SK-N-SH (cell line): ENCODE data around the gene CDH4. TPM values are rescaled to one million over a fixed set of nuclear protein-coding genes. Genes with fewer than 3 reads are reported as not detected.

ENCODE experiments used
- CTCF ChIA-PET: fragments of 300-600, 350-600 bp; formaldehyde crosslinking; extraction: SDS; loops from one replicate; lab custom pipeline; 2021; lab: Yijun Ruan, JAX
- POLR2A ChIA-PET: fragments of 350-600 bp; sonication (Branson Sonifier 250); formaldehyde crosslinking; extraction: SDS; loops from one replicate; lab custom pipeline; 2020; ENCODE audit warnings: antibody characterized with exemption, inconsistent platforms; lab: Yijun Ruan, JAX
- DNase-seq: peaks from one replicate; pipeline ENCODE4 v3.0.0; 2012
- H2AFZ ChIP-seq: fragments of 200-600 bp; sonication (generic); 2 replicates; pipeline ENCODE4 v1.8.1; 2016; ENCODE audit warnings: antibody characterized with exemption, mild to moderate bottlenecking, low read depth
- H3F3A ChIP-seq: fragments of 200-600 bp; sonication (generic); replicated peaks from 2 replicates; pipeline ENCODE3; 2016; ENCODE audit warnings: antibody characterized with exemption, mild to moderate bottlenecking; ENCODE audit not compliant: insufficient read depth
- H3K27ac ChIP-seq, 2 experiments: fragments of 200-500 bp in 1 of 2; fragments of 200-600 bp in 1 of 2; sonication (Bioruptor generic) in 1 of 2; sonication (generic), shearing (Covaris generic) in 1 of 2; 2 replicates each; pipeline versions ENCODE4 v1.5.1 to v1.6.1; 2014 to 2016; ENCODE audit warnings: low read depth in 2 of 2, inconsistent platforms in 1 of 2, low read length in 1 of 2, mild to moderate bottlenecking in 1 of 2, mixed read lengths in 1 of 2
- H3K27me3 ChIP-seq: fragments of 200-600 bp; sonication (generic), shearing (Covaris generic); 2 replicates; pipeline ENCODE4 v1.6.1; 2016; ENCODE audit warnings: mixed run types; ENCODE audit not compliant: insufficient read depth
- H3K36me3 ChIP-seq, 2 experiments: fragments of 200-500 bp in 1 of 2; fragments of 200-600 bp in 1 of 2; sonication (Bioruptor generic) in 1 of 2; sonication (generic) in 1 of 2; replicated peaks in 1 of 2; 2 replicates each; pipeline versions ENCODE3 to v1.5.1; 2014 to 2016; ENCODE audit warnings: low read length in 1 of 2, mild to moderate bottlenecking in 1 of 2; ENCODE audit not compliant: insufficient read depth in 2 of 2, control insufficient read depth in 1 of 2
- H3K4me1 ChIP-seq, 2 experiments: fragments of 200-500 bp in 1 of 2; fragments of 200-600 bp in 1 of 2; sonication (Bioruptor generic) in 1 of 2; sonication (generic), shearing (Covaris generic) in 1 of 2; 2 replicates each; pipeline versions ENCODE4 v1.5.1 to v1.6.1; 2014 to 2016; ENCODE audit warnings: low read depth in 1 of 2, low read length in 1 of 2, mixed run types in 1 of 2; ENCODE audit not compliant: insufficient read depth in 2 of 2, control insufficient read depth in 1 of 2
- H3K4me2 ChIP-seq: fragments of 200-600 bp; sonication (generic), shearing (Covaris generic); 2 replicates; pipeline ENCODE4 v1.6.1; 2017; ENCODE audit warnings: mixed run types
- H3K4me3 ChIP-seq, 2 experiments: fragments of 200-500 bp in 1 of 2; fragments of 200-600 bp in 1 of 2; sonication (Bioruptor generic) in 1 of 2; sonication (generic), shearing (Covaris generic) in 1 of 2; 2 replicates each; pipeline versions ENCODE4 v1.5.1 to v1.8.1; 2014 to 2016; ENCODE audit warnings: low read depth in 2 of 2, inconsistent platforms in 1 of 2, low read length in 1 of 2, mild to moderate bottlenecking in 1 of 2, mixed read lengths in 1 of 2, moderate library complexity in 1 of 2
- H3K79me2 ChIP-seq: fragments of 200-600 bp; sonication (generic); 2 replicates; pipeline ENCODE4 v1.8.1; 2017; ENCODE audit warnings: mild to moderate bottlenecking; ENCODE audit not compliant: insufficient read depth
- H3K9ac ChIP-seq: fragments of 200-600 bp; sonication (generic); 2 replicates; pipeline ENCODE4 v1.6.1; 2017; ENCODE audit warnings: mixed run types
- H3K9me2 ChIP-seq: fragments of 200-600 bp; sonication (generic); 2 replicates; pipeline ENCODE4 v1.6.1; 2017; ENCODE audit warnings: mixed run types
- H3K9me3 ChIP-seq: fragments of 200-600 bp; sonication (generic); 2 replicates; pipeline ENCODE4 v1.6.1; 2017; ENCODE audit warnings: mixed run types, mild to moderate bottlenecking, moderate library complexity
- H4K20me1 ChIP-seq: fragments of 200-600 bp; sonication (generic); 2 replicates; pipeline ENCODE4 v1.6.1; 2017; ENCODE audit warnings: mild to moderate bottlenecking, mixed run types; ENCODE audit not compliant: insufficient read depth
- CHD2 ChIP-seq: fragments of 150-350 bp; IDR thresholded peaks from 2 replicates; pipeline ENCODE4 v1.6.1; 2018; ENCODE audit warnings: low read length; ENCODE audit not compliant: partially characterized antibody
- ELF1 ChIP-seq: IDR thresholded peaks from 2 replicates; pipeline ENCODE4 v1.4.0; 2012
- EP300 ChIP-seq, 2 experiments: IDR thresholded peaks; 2 replicates each; pipeline versions ENCODE4 v1.4.0 to v1.6.1; 2012; ENCODE audit warnings: borderline replicate concordance in 1 of 2, low read depth in 1 of 2, low read length in 1 of 2
- EZH2phosphoT487 ChIP-seq: fragments of 200-600 bp; sonication (generic); IDR thresholded peaks from 2 replicates; pipeline ENCODE4 v1.6.1; 2017; ENCODE audit warnings: low read depth, mixed run types, mild to moderate bottlenecking, antibody characterized with exemption, moderate library complexity, borderline replicate concordance
- GABPA ChIP-seq: IDR thresholded peaks from 2 replicates; pipeline ENCODE4 v1.4.0; 2012; ENCODE audit warnings: low read depth, mild to moderate bottlenecking
- JUND ChIP-seq: IDR thresholded peaks from 2 replicates; pipeline ENCODE4 v1.4.0; 2012
- MAX ChIP-seq: IDR thresholded peaks from 2 replicates; pipeline ENCODE4 v1.4.0; 2012; ENCODE audit warnings: low read depth
- MXI1 ChIP-seq: IDR thresholded peaks from 2 replicates; pipeline ENCODE4 v1.6.1; 2012; ENCODE audit warnings: mild to moderate bottlenecking, low read depth, low read length, improper control_type of control experiment
- NRF1 ChIP-seq: IDR thresholded peaks from 2 replicates; pipeline ENCODE4 v1.6.1; 2012; ENCODE audit warnings: low read depth, mild to moderate bottlenecking, low read length
- POLR2AphosphoS5 ChIP-seq: IDR thresholded peaks from 2 replicates; pipeline ENCODE4 v1.6.1; 2012; ENCODE audit warnings: low read depth, low read length
- RAD21 ChIP-seq: IDR thresholded peaks from 2 replicates; pipeline ENCODE4 v1.6.1; 2012; ENCODE audit warnings: mild to moderate bottlenecking, low read length
- RCOR1 ChIP-seq: fragments of 150-350 bp; IDR thresholded peaks from 2 replicates; pipeline ENCODE4 v1.6.1; 2017; ENCODE audit warnings: antibody characterized with exemption, low read length
- RFX5 ChIP-seq: IDR thresholded peaks from 2 replicates; pipeline ENCODE4 v1.6.1; 2012; ENCODE audit warnings: mild to moderate bottlenecking, improper control_type of control experiment, low read length
- SMC3 ChIP-seq: IDR thresholded peaks from 2 replicates; pipeline ENCODE4 v1.6.1; 2012; ENCODE audit warnings: low read depth, low read length, improper control_type of control experiment
- TAF1 ChIP-seq: IDR thresholded peaks from 2 replicates; pipeline ENCODE4 v1.6.1; 2012; ENCODE audit warnings: low read depth, mild to moderate bottlenecking, low read length, moderate library complexity, borderline replicate concordance
- TCF12 ChIP-seq: IDR thresholded peaks from 2 replicates; pipeline ENCODE4 v1.4.0; 2012
- TEAD4 ChIP-seq: IDR thresholded peaks from 2 replicates; pipeline ENCODE4 v1.4.0; 2012; ENCODE audit warnings: mild to moderate bottlenecking, borderline replicate concordance; ENCODE audit not compliant: insufficient read depth
- YY1 ChIP-seq: IDR thresholded peaks from 2 replicates; pipeline ENCODE4 v1.4.0; 2012; ENCODE audit warnings: low read depth, mild to moderate bottlenecking
- WGBS: methylation state at CpG from one replicate; pipeline ENCODE4 v1.1.6; 2017; ENCODE audit warnings: low lambda C conversion rate; 5-methylcytosine and 5-hydroxymethylcytosine counted together
- polyA plus RNA-seq, 3 experiments: library from polyadenylated mRNA; depleted of rRNA; stranded (reverse); fragments of >200 nt; gene quantifications; 2 replicates each; pipeline ENCODE4 v1.2.3, GENCODE V29; 2012
- TF ChIP-seq, protein P1 (sequence below): fragments of 150-350 bp; IDR thresholded peaks from 2 replicates; pipeline ENCODE4 v1.6.1; 2017; ENCODE audit warnings: antibody characterized with exemption, low read length, low read depth, borderline replicate concordance
- TF ChIP-seq, protein P2 (sequence below): fragments of 200-600 bp; sonication (generic); IDR thresholded peaks from 2 replicates; pipeline ENCODE4 v1.6.1; 2017; ENCODE audit warnings: antibody characterized with exemption, mild to moderate bottlenecking, moderate library complexity

Gene CDH4
- polyA plus RNA-seq, 1 of the 3 experiments (the other 2 are of a cell fraction), result not detected

DNA sequence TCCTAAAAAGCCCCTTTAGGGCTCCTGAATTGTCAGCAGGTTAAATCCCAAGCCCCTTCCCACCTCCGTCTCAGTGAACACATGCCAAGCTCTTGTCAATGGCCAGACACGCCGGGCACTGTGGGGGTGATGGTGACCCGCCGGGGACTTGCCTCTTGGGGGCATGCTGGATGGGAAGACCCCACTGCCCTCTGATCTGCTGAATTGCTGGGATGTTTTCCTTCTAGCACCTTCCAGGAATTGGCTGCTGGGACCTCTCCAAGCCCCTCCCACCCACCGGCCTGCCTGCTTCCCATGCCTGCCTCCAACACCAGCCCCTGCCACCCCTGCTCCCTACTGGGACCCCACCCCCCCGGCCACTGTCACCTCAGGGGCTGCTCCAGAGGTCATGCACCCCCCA, 345.9 kb downstream of the CDH4 start:
- Histone ChIP-seq H3K27me3 (no peaks in the 10 kb centered on the region), H3K27ac (no peak overlapping the region), H3K4me2 (no peak overlapping the region), H3F3A (no peaks in the 10 kb centered on the region), H3K4me3 (no peak overlapping the region), H3K79me2 (no peaks in the 10 kb centered on the region), H3K36me3 (no peaks in the 10 kb centered on the region), H3K9me2 (no peaks in the 10 kb centered on the region), H3K9me3 (no peaks in the 10 kb centered on the region), H2AFZ (no peak overlapping the region), H4K20me1 (no peaks in the 10 kb centered on the region), H3K9ac (no peak overlapping the region), H3K4me1 (no peaks in the 10 kb centered on the region)
- ChIA-PET POLR2A (no interaction called here), CTCF (no interaction called here)
- DNase-seq, result no peak
- 64% methylated on average over 7 of the region's 7 CpGs for WGBS
- TF ChIP-seq SMC3, result no peak
- TF ChIP-seq POLR2AphosphoS5, result no peak
- TF ChIP-seq YY1, result no peak
- TF ChIP-seq CHD2, result no peak
- TF ChIP-seq RAD21, result no peak
- TF ChIP-seq EP300 (IDR thresholded peaks at IDR 0.05; ENCODE audit: borderline replicate concordance in 1 of 2, low read depth in 1 of 2, low read length in 1 of 2), result no peak
- TF ChIP-seq ELF1, result no peak
- TF ChIP-seq MAX, result no peak
- TF ChIP-seq EZH2phosphoT487, result no peak
- no peak for TF ChIP-seq TEAD4
- no peak for TF ChIP-seq NRF1
- TF ChIP-seq MXI1, result no peak
- no peak for TF ChIP-seq RCOR1
- no peak for TF ChIP-seq GABPA
- TF ChIP-seq, protein P1, sequence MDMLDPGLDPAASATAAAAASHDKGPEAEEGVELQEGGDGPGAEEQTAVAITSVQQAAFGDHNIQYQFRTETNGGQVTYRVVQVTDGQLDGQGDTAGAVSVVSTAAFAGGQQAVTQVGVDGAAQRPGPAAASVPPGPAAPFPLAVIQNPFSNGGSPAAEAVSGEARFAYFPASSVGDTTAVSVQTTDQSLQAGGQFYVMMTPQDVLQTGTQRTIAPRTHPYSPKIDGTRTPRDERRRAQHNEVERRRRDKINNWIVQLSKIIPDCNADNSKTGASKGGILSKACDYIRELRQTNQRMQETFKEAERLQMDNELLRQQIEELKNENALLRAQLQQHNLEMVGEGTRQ, result no peak
- TF ChIP-seq TAF1, result no peak
- TF ChIP-seq JUND, result no peak
- TF ChIP-seq TCF12, result no peak
- TF ChIP-seq, protein P2, sequence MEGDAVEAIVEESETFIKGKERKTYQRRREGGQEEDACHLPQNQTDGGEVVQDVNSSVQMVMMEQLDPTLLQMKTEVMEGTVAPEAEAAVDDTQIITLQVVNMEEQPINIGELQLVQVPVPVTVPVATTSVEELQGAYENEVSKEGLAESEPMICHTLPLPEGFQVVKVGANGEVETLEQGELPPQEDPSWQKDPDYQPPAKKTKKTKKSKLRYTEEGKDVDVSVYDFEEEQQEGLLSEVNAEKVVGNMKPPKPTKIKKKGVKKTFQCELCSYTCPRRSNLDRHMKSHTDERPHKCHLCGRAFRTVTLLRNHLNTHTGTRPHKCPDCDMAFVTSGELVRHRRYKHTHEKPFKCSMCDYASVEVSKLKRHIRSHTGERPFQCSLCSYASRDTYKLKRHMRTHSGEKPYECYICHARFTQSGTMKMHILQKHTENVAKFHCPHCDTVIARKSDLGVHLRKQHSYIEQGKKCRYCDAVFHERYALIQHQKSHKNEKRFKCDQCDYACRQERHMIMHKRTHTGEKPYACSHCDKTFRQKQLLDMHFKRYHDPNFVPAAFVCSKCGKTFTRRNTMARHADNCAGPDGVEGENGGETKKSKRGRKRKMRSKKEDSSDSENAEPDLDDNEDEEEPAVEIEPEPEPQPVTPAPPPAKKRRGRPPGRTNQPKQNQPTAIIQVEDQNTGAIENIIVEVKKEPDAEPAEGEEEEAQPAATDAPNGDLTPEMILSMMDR, result no peak
- TF ChIP-seq RFX5, result no peak
